Stimulated activated CD4-positive, alpha-beta T cell treated with anti-CD3 and anti-CD28 coated beads, Interleukin-12 subunit alpha, Interleukin-12 subunit beta, amount 100 ng/mL, for 48 hours (primary cell): ENCODE data around the gene ZNF41.
"Not testable (repeated sequence)": the region's sequence is repeated elsewhere in the genome, so short reads cannot be mapped to it uniquely, and the experiment has no call there.

Experiments used
- DNase-seq, 3 donors: peaks; one replicate each; pipeline ENCODE4 v3.0.0-alpha.2; 2020; ENCODE audit warnings: low read depth in 2 of 3, low spot score in 1 of 3

ZNF41 gene

GRCh38 chrX:47482512-47483305 lies at the start of gene ZNF41:
TSS of gene ZNF41 (minus strand) at chrX:47483222. CDS start at chrX:47467481, 15,741 bp downstream.
- DNase-seq, result peak; percentile 49 to 70 (median 70)

- no peak for DNase-seq
Measured at GRCh38 chrX:47530049-47530448, 47.0 kb upstream of the ZNF41 start.

- no peak for DNase-seq
Measured at GRCh38 chrX:47529548-47529947, 46.5 kb upstream of the ZNF41 start.

- no peak for DNase-seq
Measured at GRCh38 chrX:47523713-47524166, 40.7 kb upstream of the ZNF41 start.

GRCh38 chrX:47523297-47523696 lies 40.3 kb upstream of the ZNF41 start:
- peak; percentile 61 to 76 (median 73) for DNase-seq

GRCh38 chrX:47518144-47518543 lies 35.1 kb upstream of the ZNF41 start:
- DNase-seq, result no peak

GRCh38 chrX:47515941-47516665 lies 33.1 kb upstream of the ZNF41 start:
- no peak for DNase-seq

GRCh38 chrX:47514533-47515235 lies 31.7 kb upstream of the ZNF41 start:
- no peak for DNase-seq

- DNase-seq, result peak in 1 of 3 donors; percentile 2
Measured at GRCh38 chrX:47513034-47513965, 30.3 kb upstream of the ZNF41 start.

GRCh38 chrX:47512383-47512782 lies 29.4 kb upstream of the ZNF41 start:
- DNase-seq, result not testable (repeated sequence)

GRCh38 chrX:47507153-47507867 lies 24.3 kb upstream of the ZNF41 start:
- no peak for DNase-seq

GRCh38 chrX:47503151-47503550 lies 20.1 kb upstream of the ZNF41 start:
- no peak for DNase-seq

GRCh38 chrX:47502316-47503125 lies 19.5 kb upstream of the ZNF41 start:
- no peak for DNase-seq

GRCh38 chrX:47501226-47502074 lies 18.4 kb upstream of the ZNF41 start:
- no peak for DNase-seq

GRCh38 chrX:47500554-47500953 lies 17.5 kb upstream of the ZNF41 start:
- DNase-seq, result no peak

GRCh38 chrX:47499293-47499692 lies 16.3 kb upstream of the ZNF41 start:
- no peak for DNase-seq

GRCh38 chrX:47498411-47498810 lies 15.4 kb upstream of the ZNF41 start:
- DNase-seq, result no peak

GRCh38 chrX:47497271-47497888 lies 14.4 kb upstream of the ZNF41 start:
- no peak for DNase-seq
